HUES6 (cell line): ENCODE data around the gene RFX2.

ENCODE experiments used
- H3K27ac ChIP-seq: 2 replicates; pipeline ENCODE4 v1.7.0; 2013; ENCODE audit warnings: low read depth, mild to moderate bottlenecking, low read length, inconsistent platforms
- H3K27me3 ChIP-seq: 2 replicates; pipeline ENCODE4 v1.6.1; 2013; ENCODE audit warnings: low read length; ENCODE audit not compliant: control insufficient read depth, insufficient read depth
- H3K36me3 ChIP-seq: 2 replicates; pipeline ENCODE4 v1.6.1; 2013; ENCODE audit warnings: low read length; ENCODE audit not compliant: control insufficient read depth, insufficient read depth
- H3K4me1 ChIP-seq: 2 replicates; pipeline ENCODE4 v1.6.1; 2013; ENCODE audit warnings: low read length; ENCODE audit not compliant: control insufficient read depth, insufficient read depth
- H3K4me3 ChIP-seq: 2 replicates; pipeline ENCODE4 v1.5.1; 2013; ENCODE audit warnings: low read depth, low read length
- H3K9ac ChIP-seq: one replicate; pipeline ENCODE4 v1.6.1; 2013; ENCODE audit warnings: mild to moderate bottlenecking, low read length
- H3K9me3 ChIP-seq: 2 replicates; pipeline ENCODE4 v1.6.1; 2013; ENCODE audit warnings: low read depth, low read length; ENCODE audit not compliant: control insufficient read depth, insufficient read depth

RFX2 gene

GRCh38 chr19:5952193-5953029 lies 157.9 kb downstream of the RFX2 start:
- H3K27me3 ChIP-seq: no peaks in the 10 kb centered on the region
- no peaks in the 10 kb centered on the region for H3K9me3 ChIP-seq
- H3K9ac ChIP-seq: peak overlapping the region; percentile 32
- peaks cover 84% of the 10 kb centered on the region for H3K4me1 ChIP-seq
- peaks cover 4% of the 10 kb centered on the region; the same call in 1 of the 2 replicates for H3K36me3 ChIP-seq
- H3K27ac ChIP-seq: peak overlapping the region; percentile 29; the same call in 1 of the 2 replicates
- peak overlapping the region; percentile 6; the same call in 1 of the 2 replicates for H3K4me3 ChIP-seq

- Histone ChIP-seq H3K9ac (no peak overlapping the region), H3K27ac (no peak overlapping the region), H3K4me1 (peaks cover 77% of the 10 kb centered on the region), H3K36me3 (peaks cover 4% of the 10 kb centered on the region; the same call in 1 of the 2 replicates), H3K27me3 (no peaks in the 10 kb centered on the region), H3K9me3 (no peaks in the 10 kb centered on the region), H3K4me3 (no peak overlapping the region)
Observed at GRCh38 chr19:5951338-5951861, 158.9 kb downstream of the RFX2 start.

- Histone ChIP-seq H3K27ac (no peak overlapping the region), H3K9me3 (no peaks in the 10 kb centered on the region), H3K4me1 (peaks cover 74% of the 10 kb centered on the region), H3K36me3 (peaks cover 7% of the 10 kb centered on the region), H3K4me3 (no peak overlapping the region), H3K27me3 (no peaks in the 10 kb centered on the region), H3K9ac (no peak overlapping the region)
Observed at GRCh38 chr19:5950741-5951140, 159.6 kb downstream of the RFX2 start.

- H3K27ac ChIP-seq: no peak overlapping the region
- peaks cover 11% of the 10 kb centered on the region for H3K36me3 ChIP-seq
- peaks cover 67% of the 10 kb centered on the region for H3K4me1 ChIP-seq
Observed at GRCh38 chr19:5949792-5950305, 160.5 kb downstream of the RFX2 start.

GRCh38 chr19:5948752-5949564 lies 161.3 kb downstream of the RFX2 start:
- Histone ChIP-seq H3K9ac (no peak overlapping the region), H3K9me3 (no peaks in the 10 kb centered on the region), H3K27me3 (no peaks in the 10 kb centered on the region), H3K27ac (no peak overlapping the region), H3K4me3 (no peak overlapping the region), H3K36me3 (peaks cover 11% of the 10 kb centered on the region), H3K4me1 (peaks cover 58% of the 10 kb centered on the region)

More at GRCh38 chr19:5949792-5950305, 160.5 kb downstream of the RFX2 start:
- Histone ChIP-seq H3K4me3 (no peak overlapping the region), H3K9ac (no peak overlapping the region), H3K27me3 (no peaks in the 10 kb centered on the region), H3K9me3 (no peaks in the 10 kb centered on the region)

GRCh38 chr19:5947435-5947834 lies 162.9 kb downstream of the RFX2 start:
- peaks cover 56% of the 10 kb centered on the region for H3K4me1 ChIP-seq
- no peaks in the 10 kb centered on the region for H3K27me3 ChIP-seq
- H3K4me3 ChIP-seq: no peak overlapping the region
- H3K27ac ChIP-seq: no peak overlapping the region
- no peak overlapping the region for H3K9ac ChIP-seq
- peaks cover 11% of the 10 kb centered on the region for H3K36me3 ChIP-seq
- no peaks in the 10 kb centered on the region for H3K9me3 ChIP-seq

GRCh38 chr19:5943623-5944022 lies 166.7 kb downstream of the RFX2 start:
- Histone ChIP-seq H3K36me3 (peaks cover 38% of the 10 kb centered on the region), H3K27ac (no peak overlapping the region), H3K4me1 (peaks cover 19% of the 10 kb centered on the region)

More at GRCh38 chr19:5943623-5944022, 166.7 kb downstream of the RFX2 start:
- Histone ChIP-seq H3K9me3 (no peaks in the 10 kb centered on the region), H3K27me3 (no peaks in the 10 kb centered on the region), H3K4me3 (no peak overlapping the region), H3K9ac (peak overlapping the region; percentile 3)
